NCI-H524 treated with DMSO at 0.1 percent for 48 hours (cell line): ENCODE results near the gene SDR9C7.
"Not testable (repeated sequence)": the region's sequence is repeated elsewhere in the genome, so short reads cannot be mapped to it uniquely, and the experiment has no call there.

Experiments used
- DNase-seq: peaks from one replicate; lab custom pipeline; 2025; lab: John Stamatoyannopoulos, UW

Gene SDR9C7

GRCh38 chr12:56914724-56915123 lies 19.5 kb downstream of the SDR9C7 start:
- no peak for DNase-seq

GRCh38 chr12:56914256-56914655 lies 20.0 kb downstream of the SDR9C7 start:
- DNase-seq = no peak

DNA sequence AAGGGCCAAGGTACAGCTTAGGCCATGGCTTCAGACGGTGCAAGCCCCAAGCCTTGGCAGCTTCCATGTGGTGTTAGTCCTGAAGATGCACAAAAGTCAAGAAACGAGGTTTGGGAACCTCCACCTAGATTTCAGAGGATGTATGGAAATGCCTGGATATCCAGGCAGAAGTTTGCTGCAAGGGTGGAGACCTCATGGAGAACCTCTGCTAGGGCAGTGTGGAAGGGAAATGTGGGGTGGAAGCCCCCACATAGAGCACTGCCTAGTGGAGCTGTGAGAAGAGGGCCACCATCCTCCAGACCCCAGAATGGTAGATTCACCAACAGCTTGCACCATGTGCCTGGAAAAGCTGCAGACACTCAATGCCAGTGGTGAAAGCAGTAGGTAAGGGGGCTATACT lies 24.8 kb downstream of the SDR9C7 start:
- DNase-seq = not testable (repeated sequence)

- no peak for DNase-seq
Measured at GRCh38 chr12:56908136-56908535, 26.1 kb downstream of the SDR9C7 start.

GRCh38 chr12:56905852-56906251 lies 28.4 kb downstream of the SDR9C7 start:
- DNase-seq = no peak

GRCh38 chr12:56903374-56903773 lies 30.8 kb downstream of the SDR9C7 start:
- no peak for DNase-seq

GRCh38 chr12:56901313-56901712 lies 32.9 kb downstream of the SDR9C7 start:
- DNase-seq = not testable (repeated sequence)

- no peak for DNase-seq
Measured at GRCh38 chr12:56900583-56900982, 33.6 kb downstream of the SDR9C7 start.

- no peak for DNase-seq
Measured at GRCh38 chr12:56898938-56899337, 35.3 kb downstream of the SDR9C7 start.

DNA sequence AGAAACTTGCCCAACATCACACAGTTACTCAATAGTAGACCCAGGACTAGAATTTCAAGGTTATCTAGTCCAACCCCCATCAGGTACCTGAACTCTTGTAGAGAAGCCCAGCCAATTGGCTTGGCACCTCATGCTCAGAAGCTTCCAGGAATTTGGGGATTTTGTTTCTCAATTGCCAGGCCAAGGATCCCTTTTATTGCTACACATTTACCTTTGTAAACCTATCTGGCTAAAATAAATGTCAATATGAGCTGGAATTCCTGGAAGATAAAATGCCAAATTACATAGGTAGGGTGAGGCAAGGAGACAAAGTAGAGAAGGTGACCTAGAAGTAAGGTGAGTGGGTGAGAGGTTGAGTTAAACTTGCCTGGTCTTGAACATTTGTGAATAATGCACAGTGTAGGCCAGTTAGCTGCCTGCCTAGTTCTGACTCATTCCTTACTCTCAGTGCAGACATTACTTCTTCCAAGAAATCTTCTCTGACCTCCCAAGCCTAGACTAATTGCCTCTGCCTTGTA lies 36.3 kb downstream of the SDR9C7 start:
- no peak for DNase-seq

- DNase-seq = no peak
Measured at GRCh38 chr12:56896082-56896481, 38.1 kb downstream of the SDR9C7 start.

GRCh38 chr12:56894698-56895368 lies 39.4 kb downstream of the SDR9C7 start:
- DNase-seq = no peak

GRCh38 chr12:56891885-56892284 lies 42.3 kb downstream of the SDR9C7 start:
- DNase-seq = not testable (repeated sequence)

DNA sequence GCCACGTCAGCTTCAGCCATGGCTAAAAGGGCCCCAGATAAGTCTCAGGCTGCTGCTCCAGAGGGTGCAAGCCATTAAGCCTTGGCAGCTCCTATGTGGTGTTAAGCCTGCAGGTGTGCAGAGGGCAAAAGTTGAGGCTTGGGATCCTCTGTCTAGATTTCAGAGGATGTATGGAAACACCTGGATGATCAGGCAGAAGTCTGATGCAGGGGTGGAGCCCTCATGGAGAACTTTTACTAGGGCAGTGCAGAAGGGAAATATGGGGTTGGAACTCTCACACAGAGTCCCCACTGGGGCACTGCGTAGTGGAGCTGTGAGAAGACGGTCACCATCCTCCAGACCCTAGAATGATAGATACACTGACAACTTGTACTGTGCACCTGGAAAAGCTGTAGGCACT lies 47.9 kb downstream of the SDR9C7 start:
- DNase-seq = no peak

GRCh38 chr12:56885316-56885715 lies 48.9 kb downstream of the SDR9C7 start:
- DNase-seq = no peak

- DNase-seq = no peak
Measured at GRCh38 chr12:56884421-56884820, 49.8 kb downstream of the SDR9C7 start.

DNA sequence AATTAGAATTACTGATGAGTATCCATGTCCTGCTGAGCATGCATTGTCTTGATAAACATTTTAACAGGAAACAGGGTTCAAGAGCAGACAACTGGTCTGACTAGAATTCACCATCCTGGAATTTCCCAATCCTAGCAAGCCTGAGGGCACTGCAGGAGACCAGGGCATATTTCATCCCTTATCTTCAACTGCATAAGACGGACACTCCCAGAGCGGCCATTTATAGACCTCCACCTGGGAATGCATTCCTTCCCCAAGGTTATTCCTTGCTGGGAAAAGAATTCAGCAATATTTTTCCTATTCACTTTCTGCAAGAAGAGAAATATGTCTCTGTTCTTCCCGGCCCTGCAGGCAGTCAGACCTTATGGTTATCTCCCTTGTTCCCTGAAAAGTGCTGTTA lies 51.8 kb downstream of the SDR9C7 start:
- DNase-seq = not testable (repeated sequence)

GRCh38 chr12:56880125-56880992 lies 53.8 kb downstream of the SDR9C7 start:
- DNase-seq = no peak

DNA sequence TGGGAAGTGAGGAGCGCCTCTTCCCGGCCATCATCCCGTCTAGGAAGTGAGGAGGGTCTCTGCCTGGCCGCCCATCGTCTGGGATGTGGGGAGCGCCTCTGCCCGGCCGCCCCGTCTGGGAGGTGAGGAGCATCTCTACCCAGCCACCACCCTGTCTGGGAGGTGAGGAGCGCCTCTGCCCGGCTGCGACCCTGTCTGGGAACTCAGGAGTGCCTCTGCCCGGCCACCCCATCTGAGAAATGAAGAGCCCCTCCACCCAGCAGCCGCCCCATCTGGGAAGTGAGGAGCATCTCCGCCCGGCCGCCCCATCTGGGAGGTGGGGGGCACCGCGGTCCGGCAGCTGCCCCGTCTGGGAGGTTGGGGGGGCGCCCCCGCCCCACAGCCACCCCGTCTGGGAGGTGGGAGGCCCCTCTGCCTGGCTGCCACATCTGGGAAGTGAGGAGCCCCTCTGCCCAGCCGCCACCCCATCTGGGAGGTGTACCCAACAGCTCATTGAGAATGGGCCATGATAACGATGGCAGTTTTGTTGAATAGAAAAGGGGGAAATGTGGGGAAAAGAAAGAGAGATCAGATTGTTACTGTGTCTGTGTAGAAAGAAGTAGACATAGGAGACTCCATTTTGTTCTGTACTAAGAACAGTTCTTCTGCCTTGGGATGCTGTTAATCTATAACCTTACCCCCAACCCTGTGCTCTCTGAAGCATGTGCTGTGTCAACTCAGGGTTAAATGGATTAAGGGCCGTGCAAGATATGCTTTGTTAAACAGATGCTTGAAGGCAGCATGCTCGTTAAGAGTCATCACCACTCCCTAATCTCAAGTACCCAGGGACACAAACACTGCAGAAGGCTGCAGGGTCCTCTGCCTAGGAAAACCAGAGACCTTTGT lies 54.7 kb downstream of the SDR9C7 start:
- DNase-seq = not testable (repeated sequence)

DNA sequence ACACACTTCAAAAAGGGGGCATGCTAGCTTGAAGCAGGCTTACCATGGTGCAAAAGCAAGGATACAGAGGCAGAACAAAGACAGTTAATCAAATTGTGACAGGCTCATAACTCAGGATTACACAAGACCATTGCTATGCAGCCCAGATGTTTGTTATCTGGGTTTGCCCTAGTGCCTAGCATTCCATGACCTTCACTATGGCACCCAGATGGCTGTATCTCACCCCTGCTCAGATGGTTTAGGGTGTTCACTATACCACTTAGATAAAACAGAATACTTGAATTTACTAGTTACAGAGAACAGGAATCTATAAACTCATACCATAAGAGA lies 56.2 kb downstream of the SDR9C7 start:
- no peak for DNase-seq

- DNase-seq = no peak
Measured at GRCh38 chr12:56877195-56878009, 56.8 kb downstream of the SDR9C7 start.
